Measurements from ENCODE around the gene SLC41A2. TPM values are rescaled to one million over a fixed set of nuclear protein-coding genes. Genes with fewer than 3 reads are reported as not detected.

The SLC41A2 gene
- total RNA-seq, 1 donor from 2014 or later, result 11.9 TPM

DNA sequence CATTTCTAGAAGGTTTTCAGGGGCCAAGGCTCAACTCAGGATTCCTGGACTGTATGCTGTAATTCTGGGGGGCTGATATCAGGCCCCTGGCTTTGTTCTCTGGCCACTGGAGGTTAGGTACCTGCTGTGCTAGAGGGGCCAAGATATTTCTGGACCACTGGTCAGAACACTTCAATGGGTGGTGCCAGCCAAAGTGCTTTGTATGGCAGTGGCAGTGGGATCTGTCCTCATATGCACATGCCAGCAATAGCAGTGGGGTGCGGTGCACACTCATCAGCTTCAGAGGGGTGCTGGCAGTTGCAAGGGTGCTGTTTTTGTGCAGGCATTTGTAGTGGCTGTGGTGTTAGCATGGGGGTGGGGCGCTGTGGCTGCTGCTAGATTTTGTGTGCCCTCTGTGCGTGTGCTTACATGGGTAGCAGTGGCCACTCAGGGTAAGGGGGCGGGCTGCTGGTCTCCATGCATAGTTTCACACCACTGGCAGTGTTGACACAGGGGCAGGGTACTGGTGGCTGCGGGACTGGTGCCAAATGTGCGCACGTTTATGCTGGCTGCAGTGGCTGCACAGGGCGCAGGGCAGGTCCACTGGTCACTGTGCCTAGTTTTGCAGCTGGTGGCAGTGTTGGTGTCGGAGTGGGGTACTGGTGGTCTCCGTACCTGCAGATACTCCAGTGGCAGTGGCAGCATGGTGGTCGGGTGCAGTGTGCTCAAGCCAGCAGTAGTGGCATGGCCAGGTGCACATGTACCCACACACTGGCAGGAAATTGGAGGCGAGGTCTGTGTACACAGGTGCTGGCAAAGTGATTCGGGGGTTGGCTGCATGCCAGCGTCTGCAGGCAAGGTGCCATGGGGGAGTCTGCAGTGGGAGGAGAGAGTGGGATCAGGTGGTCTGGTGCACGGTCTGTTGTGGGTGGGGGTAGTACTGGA, 40.6 kb upstream of the SLC41A2 start:
- H2AFZ ChIP-seq (replicated peaks), result no peak overlapping the region
- no peaks in the 10 kb centered on the region for H3K9me3 ChIP-seq (ENCODE audit: low read depth)
- Mint-ChIP-seq H3K27ac (no peak overlapping the region), H3K4me1 (no peaks in the 10 kb centered on the region), H3K27me3 (ENCODE audit: insufficient read depth, low read depth) (peaks cover 4% of the 10 kb centered on the region), H3K36me3 (peaks cover 66% of the 10 kb centered on the region), H3K9me3 (no peaks in the 10 kb centered on the region), H3K4me3 (no peak overlapping the region)
- TF ChIP-seq EZH2phosphoT487 (IDR thresholded peaks at IDR 0.05) (no peak), EZH2 (IDR thresholded peaks at IDR 0.05) (no peak)
- TF ChIP-seq, protein P1, sequence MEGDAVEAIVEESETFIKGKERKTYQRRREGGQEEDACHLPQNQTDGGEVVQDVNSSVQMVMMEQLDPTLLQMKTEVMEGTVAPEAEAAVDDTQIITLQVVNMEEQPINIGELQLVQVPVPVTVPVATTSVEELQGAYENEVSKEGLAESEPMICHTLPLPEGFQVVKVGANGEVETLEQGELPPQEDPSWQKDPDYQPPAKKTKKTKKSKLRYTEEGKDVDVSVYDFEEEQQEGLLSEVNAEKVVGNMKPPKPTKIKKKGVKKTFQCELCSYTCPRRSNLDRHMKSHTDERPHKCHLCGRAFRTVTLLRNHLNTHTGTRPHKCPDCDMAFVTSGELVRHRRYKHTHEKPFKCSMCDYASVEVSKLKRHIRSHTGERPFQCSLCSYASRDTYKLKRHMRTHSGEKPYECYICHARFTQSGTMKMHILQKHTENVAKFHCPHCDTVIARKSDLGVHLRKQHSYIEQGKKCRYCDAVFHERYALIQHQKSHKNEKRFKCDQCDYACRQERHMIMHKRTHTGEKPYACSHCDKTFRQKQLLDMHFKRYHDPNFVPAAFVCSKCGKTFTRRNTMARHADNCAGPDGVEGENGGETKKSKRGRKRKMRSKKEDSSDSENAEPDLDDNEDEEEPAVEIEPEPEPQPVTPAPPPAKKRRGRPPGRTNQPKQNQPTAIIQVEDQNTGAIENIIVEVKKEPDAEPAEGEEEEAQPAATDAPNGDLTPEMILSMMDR (IDR thresholded peaks at IDR 0.05), result no peak
- no peaks in the 10 kb centered on the region for H4K20me1 ChIP-seq (ENCODE audit: low read depth)
- H3K79me2 ChIP-seq (ENCODE audit: low read depth), result peaks cover 3% of the 10 kb centered on the region
- no peak for DNase-seq (ENCODE audit: low spot score)
- H3K9ac ChIP-seq, result no peak overlapping the region
- H3K4me2 ChIP-seq, result no peak overlapping the region
- peaks cover 13% of the 10 kb centered on the region for H3K36me3 ChIP-seq
- no peaks in the 10 kb centered on the region for H3F3A ChIP-seq (ENCODE audit: low read depth)
- no peaks in the 10 kb centered on the region for H3K27me3 ChIP-seq
- no peak overlapping the region for H3K27ac ChIP-seq
- H3K4me1 ChIP-seq, result no peaks in the 10 kb centered on the region
- no peak overlapping the region for H3K4me3 ChIP-seq

DNA sequence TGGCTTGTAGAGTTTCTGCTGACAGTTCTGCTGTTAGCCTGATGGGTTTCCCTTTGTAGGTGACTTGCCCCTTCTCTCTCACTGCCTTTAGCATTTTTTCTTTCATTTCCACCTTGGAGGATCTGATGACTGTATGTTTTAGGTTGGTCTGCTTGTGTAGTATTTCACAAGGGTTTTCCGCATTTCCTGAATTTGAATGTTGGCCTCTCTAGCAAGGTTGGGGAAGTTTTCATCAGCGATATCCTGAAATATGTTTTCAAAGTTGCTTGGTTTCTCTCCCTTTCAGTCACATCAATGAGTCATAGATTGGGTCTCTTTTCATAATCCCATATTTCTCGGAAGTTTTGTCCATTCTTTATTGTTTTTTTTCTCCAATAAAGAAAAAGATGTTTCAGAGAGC, 39.5 kb upstream of the SLC41A2 start:
- Histone ChIP-seq H2AFZ (replicated peaks) (no peak overlapping the region), H3F3A (ENCODE audit: low read depth) (no peaks in the 10 kb centered on the region), H3K9ac (no peak overlapping the region), H3K4me3 (no peak overlapping the region), H3K27me3 (no peaks in the 10 kb centered on the region), H3K4me2 (no peak overlapping the region), H3K36me3 (peaks cover 11% of the 10 kb centered on the region), H4K20me1 (ENCODE audit: low read depth) (peaks cover 3% of the 10 kb centered on the region), H3K27ac (no peak overlapping the region), H3K79me2 (ENCODE audit: low read depth) (peaks cover 2% of the 10 kb centered on the region), H3K4me1 (no peaks in the 10 kb centered on the region), H3K9me3 (ENCODE audit: low read depth) (no peaks in the 10 kb centered on the region)
- no peak for DNase-seq (ENCODE audit: low spot score)
- peaks cover 4% of the 10 kb centered on the region for H3K27me3 Mint-ChIP-seq (ENCODE audit: insufficient read depth, low read depth)
- H3K4me1 Mint-ChIP-seq, result no peaks in the 10 kb centered on the region
- no peak overlapping the region for H3K4me3 Mint-ChIP-seq
- TF ChIP-seq EZH2 (IDR thresholded peaks at IDR 0.05) (no peak), EZH2phosphoT487 (IDR thresholded peaks at IDR 0.05) (no peak)
- TF ChIP-seq, protein P1 (IDR thresholded peaks at IDR 0.05), result no peak
- no peak overlapping the region for H3K27ac Mint-ChIP-seq
- no peaks in the 10 kb centered on the region for H3K9me3 Mint-ChIP-seq
- peaks cover 65% of the 10 kb centered on the region for H3K36me3 Mint-ChIP-seq

DNA sequence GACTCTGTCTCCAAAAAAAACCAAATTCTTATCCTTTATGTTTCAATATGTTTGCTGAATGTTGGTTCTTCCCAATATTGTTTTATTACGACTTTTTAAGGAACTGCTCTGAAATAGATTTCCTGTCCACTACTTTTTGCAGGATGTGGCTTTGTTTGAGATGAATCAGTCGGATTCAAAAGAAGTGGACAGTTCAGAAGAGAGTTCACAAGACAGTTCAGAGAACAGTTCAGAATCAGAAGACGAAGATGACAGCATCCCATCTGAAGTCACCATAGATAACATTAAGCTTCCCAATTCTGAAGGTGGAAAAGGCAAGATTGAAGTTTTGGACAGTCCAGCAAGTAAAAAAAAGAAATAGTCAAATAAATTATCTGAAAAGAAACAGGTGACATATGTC, 36.2 kb upstream of the SLC41A2 start:
- Mint-ChIP-seq H3K27me3 (ENCODE audit: insufficient read depth, low read depth) (peaks cover 4% of the 10 kb centered on the region), H3K9me3 (no peaks in the 10 kb centered on the region), H3K27ac (no peak overlapping the region), H3K4me3 (no peak overlapping the region), H3K36me3 (peaks cover 56% of the 10 kb centered on the region), H3K4me1 (no peaks in the 10 kb centered on the region)
- Histone ChIP-seq H3K9ac (no peak overlapping the region), H3K4me2 (no peak overlapping the region), H3K27me3 (no peaks in the 10 kb centered on the region), H3K4me1 (no peaks in the 10 kb centered on the region), H3K36me3 (peaks cover 16% of the 10 kb centered on the region), H3K79me2 (ENCODE audit: low read depth) (peaks cover 17% of the 10 kb centered on the region), H3K27ac (no peak overlapping the region), H3K4me3 (no peak overlapping the region), H4K20me1 (ENCODE audit: low read depth) (peaks cover 3% of the 10 kb centered on the region), H3F3A (ENCODE audit: low read depth) (no peaks in the 10 kb centered on the region), H2AFZ (replicated peaks) (no peak overlapping the region), H3K9me3 (ENCODE audit: low read depth) (no peaks in the 10 kb centered on the region)
- TF ChIP-seq EZH2phosphoT487 (IDR thresholded peaks at IDR 0.05) (no peak), EZH2 (IDR thresholded peaks at IDR 0.05) (no peak)
- TF ChIP-seq, protein P1 (IDR thresholded peaks at IDR 0.05), result no peak
- no peak for DNase-seq (ENCODE audit: low spot score)

Data from neural progenitor cell (in vitro differentiated cells).